HCT116 (cell line): ENCODE results near the gene CRADD. TPM values are rescaled to one million over a fixed set of nuclear protein-coding genes. Genes with fewer than 3 reads are reported as not detected.

ENCODE experiments used
- ATAC-seq: fragments of 200-7000 bp; cut with Tn5 transposase; 2 replicates; pipeline ENCODE4 v1.9.1; 2020; ENCODE audit warnings: mild to moderate bottlenecking, moderate library complexity
- BruUV-seq: library from RNA; stranded (reverse); fragments of 400-500 nt; replicated peaks from 2 replicates; lab custom pipeline; 2021; lab: Mats Ljungman, UMichigan
- CTCF ChIA-PET: fragments of 300-600 bp; sonication (Branson Sonifier 250); formaldehyde crosslinking; loops from one replicate; lab custom pipeline; 2021; ENCODE audit warnings: antibody characterized with exemption; lab: Charles Lee
- POLR2A ChIA-PET: fragments of 300-600, 350-600 bp; sonication (Branson Sonifier 250); formaldehyde crosslinking; loops from one replicate; lab custom pipeline; 2021; ENCODE audit warnings: antibody characterized with exemption; lab: Charles Lee
- RAD21 ChIA-PET, 2 experiments: fragments of 300-600 bp; sonication (Branson Sonifier 250); formaldehyde crosslinking; loops; one replicate each; lab custom pipeline; 2023; ENCODE audit warnings: low total read pairs in 2 of 2; ENCODE audit not compliant: uncharacterized antibody in 2 of 2, unreplicated experiment in 2 of 2, low non-redundant PET in 1 of 2; lab: Charles Lee
- DNase-seq: peaks from one replicate; pipeline ENCODE4 v3.0.0-alpha.2; 2010; ENCODE audit warnings: low read depth, low spot score
- H2AFZ ChIP-seq: fragments of 200-600 bp; shearing (Covaris generic), sonication (generic); 2 replicates; pipeline ENCODE4 v1.6.1; 2017; ENCODE audit warnings: low read depth, mixed run types, mixed read lengths, antibody characterized with exemption, low read length; ENCODE audit not compliant: poor library complexity, severe bottlenecking
- H3K27ac ChIP-seq: 2 replicates; pipeline ENCODE4 v1.5.1; 2012; ENCODE audit warnings: low read depth, low read length
- H3K27me3 ChIP-seq: fragments of 200-600 bp; sonication (generic); 2 replicates; pipeline ENCODE4 v1.6.1; 2016; ENCODE audit warnings: mixed run types, low read length, mixed read lengths; ENCODE audit not compliant: insufficient read depth
- H3K36me3 ChIP-seq, 2 experiments: fragments of 200-500 bp in 1 of 2; fragments of 200-600 bp in 1 of 2; sonication (Bioruptor generic) in 1 of 2; sonication (generic) in 1 of 2; 2 replicates each; pipeline versions ENCODE4 v1.5.1 to v1.6.1; 2014 to 2016; ENCODE audit warnings: low read length in 2 of 2, inconsistent platforms in 1 of 2, mixed read lengths in 1 of 2, mixed run types in 1 of 2; ENCODE audit not compliant: insufficient read depth in 2 of 2, control insufficient read depth in 1 of 2
- H3K4me1 ChIP-seq, 2 experiments: fragments of 200-600 bp in 1 of 2; sonication (generic) in 1 of 2; 2 replicates each; pipeline versions ENCODE4 v1.5.1 to v1.6.1; 2012 to 2017; ENCODE audit warnings: low read length in 2 of 2, inconsistent platforms in 1 of 2, mild to moderate bottlenecking in 1 of 2, mixed read lengths in 1 of 2, mixed run types in 1 of 2, moderate library complexity in 1 of 2; ENCODE audit not compliant: insufficient read depth in 2 of 2, control insufficient read depth in 1 of 2
- H3K4me2 ChIP-seq: fragments of 200-600 bp; sonication (generic); 2 replicates; pipeline ENCODE4 v1.6.1; 2017; ENCODE audit warnings: mixed run types, low read length, mixed read lengths
- H3K4me3 ChIP-seq, 2 experiments: fragments of 200-600 bp in 1 of 2; sonication (generic) in 1 of 2; replicated peaks in 1 of 2; 2 replicates each; pipeline ENCODE4 v1.5.1; 2011 to 2016; ENCODE audit warnings: low read length in 2 of 2, control low read depth in 1 of 2, low read depth in 1 of 2, mild to moderate bottlenecking in 1 of 2, mixed read lengths in 1 of 2, mixed run types in 1 of 2
- H3K79me2 ChIP-seq: fragments of 200-600 bp; sonication (generic); 2 replicates; pipeline ENCODE4 v1.6.1; 2017; ENCODE audit warnings: mild to moderate bottlenecking, mixed run types, low read length, moderate library complexity, mixed read lengths; ENCODE audit not compliant: insufficient read depth
- H3K9ac ChIP-seq: fragments of 200-600 bp; sonication (generic); 2 replicates; pipeline ENCODE4 v1.6.1; 2016; ENCODE audit warnings: low read length, mixed read lengths
- H3K9me2 ChIP-seq: fragments of 200-600 bp; sonication (generic), shearing (Covaris generic); 2 replicates; pipeline ENCODE4 v1.6.1; 2017; ENCODE audit warnings: mixed run types, mild to moderate bottlenecking, moderate library complexity; ENCODE audit not compliant: insufficient read depth
- H3K9me3 ChIP-seq, 2 experiments: fragments of 200-500 bp in 1 of 2; fragments of 200-600 bp in 1 of 2; sonication (Bioruptor generic) in 1 of 2; sonication (generic) in 1 of 2; 2 replicates each; pipeline ENCODE4 v1.6.1; 2014 to 2017; ENCODE audit warnings: low read length in 2 of 2, mixed read lengths in 2 of 2, inconsistent platforms in 1 of 2, low read depth in 1 of 2, mild to moderate bottlenecking in 1 of 2, mixed run types in 1 of 2, moderate library complexity in 1 of 2; ENCODE audit not compliant: control insufficient read depth in 1 of 2, insufficient read depth in 1 of 2
- H4K20me1 ChIP-seq: fragments of 200-600 bp; sonication (generic), shearing (Covaris generic); 2 replicates; pipeline ENCODE4 v1.6.1; 2017; ENCODE audit warnings: mixed run types, mild to moderate bottlenecking, moderate library complexity; ENCODE audit not compliant: insufficient read depth
- CBX3 ChIP-seq: IDR thresholded peaks from 2 replicates; pipeline ENCODE4 v1.6.1; 2012; ENCODE audit warnings: low read depth
- CTCF ChIP-seq, 3 experiments: fragments of 200-600 bp in 1 of 3; sonication (generic) in 1 of 3; IDR thresholded peaks in 2 of 3; conservative IDR thresholded peaks in 1 of 3; 2 replicates each; pipeline ENCODE4 v1.5.1; 2012 to 2017; ENCODE audit warnings: low read depth in 2 of 3, low read length in 2 of 3, antibody characterized with exemption in 1 of 3, borderline replicate concordance in 1 of 3, control low read depth in 1 of 3, mild to moderate bottlenecking in 1 of 3, mixed read lengths in 1 of 3, mixed run types in 1 of 3, moderate library complexity in 1 of 3; ENCODE audit not compliant: insufficient read depth in 1 of 3
- ELF1 ChIP-seq: IDR thresholded peaks from 2 replicates; pipeline ENCODE4 v1.6.1; 2012; ENCODE audit warnings: low read depth, borderline replicate concordance
- EZH2 ChIP-seq: fragments of 200-600 bp; sonication (generic); IDR thresholded peaks from 2 replicates; pipeline ENCODE4 v1.6.1; 2017; ENCODE audit warnings: antibody characterized with exemption, mixed run types
- EZH2phosphoT487 ChIP-seq: fragments of 200-600 bp; IDR thresholded peaks from 2 replicates; pipeline ENCODE4 v1.6.1; 2018; ENCODE audit warnings: antibody characterized with exemption, borderline replicate concordance
- FOSL1 ChIP-seq: IDR thresholded peaks from 2 replicates; pipeline ENCODE4 v1.6.1; 2012; ENCODE audit warnings: low read depth
- RAD21 ChIP-seq: IDR thresholded peaks from 2 replicates; pipeline ENCODE4 v1.6.1; 2012; ENCODE audit warnings: low read depth, mild to moderate bottlenecking
- REST ChIP-seq: IDR thresholded peaks from 2 replicates; pipeline ENCODE4 v1.6.1; 2012; ENCODE audit warnings: low read depth
- SIN3A ChIP-seq: IDR thresholded peaks from 2 replicates; pipeline ENCODE4 v1.6.1; 2012; ENCODE audit warnings: low read depth
- SP1 ChIP-seq: IDR thresholded peaks from 2 replicates; pipeline ENCODE4 v1.6.1; 2012; ENCODE audit warnings: low read depth
- SRF ChIP-seq: IDR thresholded peaks from 2 replicates; pipeline ENCODE4 v1.6.1; 2012; ENCODE audit warnings: low read depth
- ZFX ChIP-seq: fragments of 450-650 bp; IDR thresholded peaks from 2 replicates; pipeline ENCODE4 v1.6.1; 2017
- ZNF274 ChIP-seq: fragments of 200-500 bp; sonication (Bioruptor generic); IDR thresholded peaks from 2 replicates; pipeline ENCODE4 v1.6.1; 2014; ENCODE audit warnings: mild to moderate bottlenecking, low read depth, low read length, inconsistent platforms
- intact Hi-C: fragments of 100-400 bp; cut with micrococcal nuclease; formaldehyde crosslinking; loops from 2 replicates; pipeline ENCODE4 v1.10.0; 2022
- total RNA-seq: library from RNA; stranded (reverse); gene quantifications from one replicate; pipeline ENCODE4 v1.2.1, GENCODE V29; 2021; ENCODE audit not compliant: unreplicated experiment

The CRADD gene
- total RNA-seq, 1 experiment from 2014 or later, result 12.2 TPM

GRCh38 chr12:93836620-93837260 is 159.6 kb downstream of the CRADD start:
- DNase-seq, result no peak
- H3K4me3 ChIP-seq, result no peak overlapping the region
- H3K4me1 ChIP-seq, result peaks cover 0 to 6% of the 10 kb centered on the region in 2 experiments; a peak in 1 of 4 replicates
- no peaks in the 10 kb centered on the region for H3K27me3 ChIP-seq
- intact Hi-C loops, result loop anchor here (5.0 kb wide), 1 partner anchor 334 kb away; no protein-coding TSS in a partner anchor
- H3K9me3 ChIP-seq, result no peaks in the 10 kb centered on the region
- no TSS peak for BruUV-seq
- ChIA-PET RAD21 (no interaction called here), POLR2A (interaction anchor here (1.2 kb wide), 1 partner anchor 13 kb away, joined by 4 read pairs; no protein-coding TSS in a partner anchor)
- H3K4me2 ChIP-seq, result no peak overlapping the region
- H3K36me3 ChIP-seq, result no peaks in the 10 kb centered on the region
- no peaks in the 10 kb centered on the region for H4K20me1 ChIP-seq
- H3K27ac ChIP-seq, result no peak overlapping the region
- TF ChIP-seq ZFX (no peak), FOSL1 (no peak), REST (no peak), EZH2 (no peak), CTCF (IDR thresholded peaks at IDR 0.05 in 2 of 3, conservative IDR thresholded peaks at IDR 0.05 in 1 of 3; ENCODE audit: borderline replicate concordance in 1 of 3, insufficient read depth in 1 of 3, low read depth in 2 of 3, low read length in 2 of 3) (no peak), SP1 (no peak), ELF1 (no peak), ZNF274 (no peak), RAD21 (no peak), EZH2phosphoT487 (no peak), SRF (no peak), CBX3 (no peak), SIN3A (no peak)
- TF ChIP-seq, all 23 proteins: peak for 0
- ATAC-seq, result no peak
- Histone ChIP-seq H3K9me2 (no peaks in the 10 kb centered on the region; the same call in 1 of the 2 replicates), H2AFZ (no peak overlapping the region), H3K79me2 (no peaks in the 10 kb centered on the region), H3K9ac (no peak overlapping the region)
- CTCF ChIA-PET, result no interaction called here
